SU-DHL-6 (cell line): ENCODE results near the gene SIKE1.

Experiments
- EZH2phosphoT487 ChIP-seq: fragments of 200-600 bp; sonication (generic), shearing (Covaris generic); conservative IDR thresholded peaks from 2 replicates; pipeline ENCODE4 v1.6.1; 2018; ENCODE audit warnings: mild to moderate bottlenecking, antibody characterized with exemption, low read length, moderate library complexity, mixed read lengths
- TF ChIP-seq, protein P1 (sequence below): fragments of 200-600 bp; sonication (generic); IDR thresholded peaks from one replicate; pipeline ENCODE4 v1.5.1; 2017; ENCODE audit warnings: antibody characterized with exemption, mild to moderate bottlenecking, low read length, moderate library complexity; ENCODE audit not compliant: insufficient read depth, poor library complexity, severe bottlenecking

DNA sequence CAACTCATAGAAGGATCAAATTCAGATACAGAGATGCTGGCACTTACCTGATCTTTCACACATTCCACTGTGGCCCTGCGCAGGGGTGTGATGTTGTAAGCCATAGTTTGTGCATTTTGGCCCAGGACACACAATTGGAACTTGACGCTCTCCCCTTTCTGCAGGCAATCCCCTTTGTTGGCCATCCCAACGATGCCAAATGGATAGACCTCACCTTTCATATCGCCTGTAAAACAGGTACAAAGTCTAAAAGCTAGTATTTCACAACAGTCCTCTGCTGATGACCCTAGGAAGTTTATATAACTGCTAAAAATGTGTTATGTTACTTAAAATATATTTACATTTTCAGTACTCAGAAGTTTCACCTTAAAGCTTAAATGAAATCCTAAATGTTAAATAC, 60.0 kb downstream of the SIKE1 start:
- TF ChIP-seq, protein P1, sequence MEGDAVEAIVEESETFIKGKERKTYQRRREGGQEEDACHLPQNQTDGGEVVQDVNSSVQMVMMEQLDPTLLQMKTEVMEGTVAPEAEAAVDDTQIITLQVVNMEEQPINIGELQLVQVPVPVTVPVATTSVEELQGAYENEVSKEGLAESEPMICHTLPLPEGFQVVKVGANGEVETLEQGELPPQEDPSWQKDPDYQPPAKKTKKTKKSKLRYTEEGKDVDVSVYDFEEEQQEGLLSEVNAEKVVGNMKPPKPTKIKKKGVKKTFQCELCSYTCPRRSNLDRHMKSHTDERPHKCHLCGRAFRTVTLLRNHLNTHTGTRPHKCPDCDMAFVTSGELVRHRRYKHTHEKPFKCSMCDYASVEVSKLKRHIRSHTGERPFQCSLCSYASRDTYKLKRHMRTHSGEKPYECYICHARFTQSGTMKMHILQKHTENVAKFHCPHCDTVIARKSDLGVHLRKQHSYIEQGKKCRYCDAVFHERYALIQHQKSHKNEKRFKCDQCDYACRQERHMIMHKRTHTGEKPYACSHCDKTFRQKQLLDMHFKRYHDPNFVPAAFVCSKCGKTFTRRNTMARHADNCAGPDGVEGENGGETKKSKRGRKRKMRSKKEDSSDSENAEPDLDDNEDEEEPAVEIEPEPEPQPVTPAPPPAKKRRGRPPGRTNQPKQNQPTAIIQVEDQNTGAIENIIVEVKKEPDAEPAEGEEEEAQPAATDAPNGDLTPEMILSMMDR, result no peak
- no peak for TF ChIP-seq EZH2phosphoT487
